Muscle of arm (tissue), 12 donors: ENCODE results near the gene FAM149B1. TPM values are rescaled to one million over a fixed set of nuclear protein-coding genes. Genes with fewer than 3 reads are reported as not detected.
"Not testable (repeated sequence)": the region's sequence is repeated elsewhere in the genome, so short reads cannot be mapped to it uniquely, and the experiment has no call there.

ENCODE experiments used
- DNase-seq: peaks from one replicate; pipeline ENCODE4 v3.0.0-alpha.2; 2013
- polyA plus RNA-seq, 12 donors: library from polyadenylated mRNA; unstranded; fragments of 120-200 nt; gene quantifications; one replicate each; pipeline ENCODE4 v1.2.1, GENCODE V29; 2013; ENCODE audit not compliant: insufficient read length in 12 of 12

Gene FAM149B1
- polyA plus RNA-seq, 12 donors, result 19.7 to 41.7 (median 24.5) TPM; not detected in 1

DNA sequence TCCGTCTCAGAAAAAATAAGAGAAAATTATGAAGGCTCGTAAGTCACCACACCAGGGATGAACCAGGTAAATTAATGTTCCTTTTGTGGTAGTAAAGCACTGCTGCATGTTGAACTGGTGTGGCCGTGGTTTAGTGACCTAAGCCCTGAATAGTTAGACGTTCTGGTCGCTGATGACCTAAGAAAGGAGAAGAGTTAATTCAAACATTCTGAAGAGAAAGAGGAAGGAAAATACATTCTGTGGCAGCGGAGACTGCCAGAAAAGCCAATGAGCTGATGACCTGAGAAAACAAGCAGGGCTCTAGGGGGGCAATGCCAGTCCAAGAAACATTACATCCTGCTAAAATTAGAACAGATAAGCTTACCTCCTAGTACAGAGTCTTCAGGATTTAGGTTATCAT is 61.6 kb downstream of the FAM149B1 start:
- no peak for DNase-seq

DNA sequence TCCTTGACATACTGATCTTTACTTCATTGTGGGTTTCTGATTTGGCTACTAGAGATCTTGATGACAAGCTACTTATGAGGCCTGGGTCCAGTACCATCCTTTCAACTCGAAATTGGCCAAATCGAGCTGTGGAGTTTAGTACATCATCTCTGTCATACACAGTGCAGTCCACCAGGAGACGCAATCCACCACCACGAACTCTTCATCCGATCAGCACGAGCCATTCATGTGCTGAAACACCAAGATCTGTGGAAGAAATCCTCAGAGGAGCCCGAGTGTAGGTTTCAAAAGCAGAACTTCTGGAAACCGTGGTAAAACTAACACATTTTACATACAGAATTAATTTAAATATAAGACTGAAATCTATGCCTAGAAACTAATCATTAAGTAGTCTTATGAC is 65.0 kb downstream of the FAM149B1 start:
- no peak for DNase-seq

DNA sequence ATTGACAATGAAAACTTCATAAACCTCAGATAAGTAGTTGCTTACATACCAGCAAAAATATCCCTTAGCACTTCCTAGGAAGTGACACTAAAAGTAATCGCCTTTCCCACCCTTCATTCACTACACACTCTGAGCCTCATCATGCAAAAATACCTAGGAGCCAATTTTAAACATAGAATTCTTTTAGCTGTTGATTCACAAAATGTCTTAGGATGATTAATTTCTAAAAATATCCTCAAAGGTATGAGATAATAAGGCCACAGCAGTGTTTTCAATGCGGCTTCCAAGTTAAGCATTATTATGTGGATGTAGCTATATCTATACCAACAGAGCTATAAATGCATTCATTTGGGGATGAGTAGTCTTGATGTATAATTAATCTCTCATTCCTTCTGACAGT is 66.0 kb downstream of the FAM149B1 start:
- DNase-seq, result no peak

DNA sequence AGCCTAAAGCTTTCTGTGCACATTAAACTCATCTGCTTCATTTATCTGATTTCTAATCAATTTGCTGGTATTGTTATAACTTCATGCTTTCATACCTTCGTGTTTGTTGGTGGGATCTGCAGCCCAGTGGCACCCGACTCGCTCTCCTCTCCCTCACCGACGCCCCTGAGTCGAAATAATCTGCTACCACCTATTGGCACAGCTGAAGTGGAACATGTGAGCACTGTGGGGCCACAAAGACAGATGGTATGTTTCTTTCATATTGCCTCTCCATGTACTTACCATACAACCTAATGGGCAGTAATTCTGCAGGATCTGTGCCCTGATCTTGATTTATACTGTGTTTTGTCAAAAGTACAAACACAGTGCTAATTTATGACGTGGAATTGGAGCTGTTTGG is 66.8 kb downstream of the FAM149B1 start:
- DNase-seq, result no peak

DNA sequence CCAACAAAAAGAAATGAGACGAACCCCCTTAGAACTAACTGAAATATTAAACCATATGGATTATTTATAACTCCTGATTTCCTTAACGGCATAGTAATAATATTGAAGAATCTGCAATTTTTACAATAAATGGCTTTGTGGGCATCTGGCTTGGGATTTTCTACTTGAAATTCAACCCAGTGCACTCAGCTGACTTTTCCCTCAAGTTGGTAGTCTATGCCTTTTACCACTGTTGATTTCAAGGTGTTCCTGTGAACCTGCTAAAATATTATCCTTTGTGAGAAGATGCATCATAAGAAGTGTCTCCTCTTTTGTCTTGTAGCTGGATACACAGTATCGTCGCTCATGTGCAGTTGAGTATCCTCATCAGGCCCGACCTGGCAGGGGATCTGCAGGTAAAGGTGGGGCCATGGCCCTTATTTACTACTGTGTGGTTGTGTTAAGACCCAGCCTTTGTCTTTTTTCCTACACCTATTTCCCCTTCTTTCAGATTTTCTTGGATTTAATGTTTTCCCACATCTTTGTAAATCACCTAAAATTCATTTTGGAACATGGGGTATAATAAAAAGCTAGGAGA is 71.2 kb downstream of the FAM149B1 start:
- no peak for DNase-seq

DNA sequence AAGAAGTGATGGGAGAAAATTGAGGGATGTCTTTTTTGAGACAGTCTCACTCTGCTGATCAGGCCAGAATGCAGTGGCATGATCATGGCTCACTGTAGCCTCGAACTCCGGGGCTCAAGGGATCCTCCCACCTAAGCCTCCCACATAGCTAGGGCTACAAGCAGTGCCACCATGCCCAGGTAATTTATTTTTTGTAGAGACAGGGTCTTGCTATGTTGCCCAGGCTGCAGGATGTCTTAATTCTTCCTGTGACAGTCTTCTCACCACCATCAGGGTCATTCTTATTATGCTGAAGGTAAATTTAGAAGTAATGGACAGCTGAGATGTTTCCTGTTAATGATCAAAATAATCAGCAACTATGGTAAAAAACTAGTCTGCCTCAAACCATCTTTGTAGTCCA is 72.0 kb downstream of the FAM149B1 start:
- DNase-seq, result no peak

DNA sequence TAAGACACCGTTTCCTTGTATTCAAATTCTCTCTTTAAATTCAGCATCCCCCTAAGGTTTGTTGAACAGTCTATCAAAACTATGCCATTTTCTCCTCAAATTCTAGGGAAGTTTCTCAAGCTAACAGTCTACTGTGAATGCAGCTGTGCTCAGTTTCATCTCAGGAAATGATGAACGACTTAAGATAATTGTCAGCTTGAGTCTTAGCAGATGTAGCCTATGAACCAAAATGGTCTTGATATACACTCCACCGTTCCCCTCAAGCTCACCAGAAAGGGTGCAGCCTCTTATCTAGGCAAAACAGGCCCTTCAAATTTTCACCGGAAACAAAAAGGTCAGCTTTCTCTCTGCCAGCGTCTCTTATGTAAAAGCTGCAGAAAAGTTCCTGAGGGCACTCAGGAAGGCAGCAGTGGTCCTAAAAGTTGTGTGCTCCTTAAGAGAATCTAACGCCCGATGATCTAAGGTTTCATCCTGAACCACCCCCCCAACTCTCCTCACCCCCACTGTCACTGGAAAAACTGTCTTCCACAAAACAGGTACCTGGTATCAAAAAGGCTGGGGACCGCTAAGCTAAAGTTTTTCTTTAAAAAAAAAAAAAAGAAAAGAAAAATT is 77.1 kb downstream of the FAM149B1 start:
- no peak for DNase-seq

DNA sequence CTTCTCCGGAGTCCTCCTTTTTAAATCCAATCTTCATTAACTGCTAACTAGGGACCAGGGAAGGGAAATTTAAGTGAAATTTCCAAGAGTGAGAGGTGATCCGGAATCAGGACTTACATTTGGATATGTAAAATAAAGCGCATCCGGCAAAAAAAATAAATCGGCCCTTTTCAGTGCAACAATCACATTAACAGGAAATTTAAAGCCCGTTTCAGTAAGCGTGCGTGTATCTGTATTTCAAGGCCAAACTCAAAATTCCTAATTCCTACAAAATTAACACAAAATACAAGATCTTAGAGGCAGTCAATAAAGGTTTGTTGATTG is 78.4 kb downstream of the FAM149B1 start:
- no peak for DNase-seq

DNA sequence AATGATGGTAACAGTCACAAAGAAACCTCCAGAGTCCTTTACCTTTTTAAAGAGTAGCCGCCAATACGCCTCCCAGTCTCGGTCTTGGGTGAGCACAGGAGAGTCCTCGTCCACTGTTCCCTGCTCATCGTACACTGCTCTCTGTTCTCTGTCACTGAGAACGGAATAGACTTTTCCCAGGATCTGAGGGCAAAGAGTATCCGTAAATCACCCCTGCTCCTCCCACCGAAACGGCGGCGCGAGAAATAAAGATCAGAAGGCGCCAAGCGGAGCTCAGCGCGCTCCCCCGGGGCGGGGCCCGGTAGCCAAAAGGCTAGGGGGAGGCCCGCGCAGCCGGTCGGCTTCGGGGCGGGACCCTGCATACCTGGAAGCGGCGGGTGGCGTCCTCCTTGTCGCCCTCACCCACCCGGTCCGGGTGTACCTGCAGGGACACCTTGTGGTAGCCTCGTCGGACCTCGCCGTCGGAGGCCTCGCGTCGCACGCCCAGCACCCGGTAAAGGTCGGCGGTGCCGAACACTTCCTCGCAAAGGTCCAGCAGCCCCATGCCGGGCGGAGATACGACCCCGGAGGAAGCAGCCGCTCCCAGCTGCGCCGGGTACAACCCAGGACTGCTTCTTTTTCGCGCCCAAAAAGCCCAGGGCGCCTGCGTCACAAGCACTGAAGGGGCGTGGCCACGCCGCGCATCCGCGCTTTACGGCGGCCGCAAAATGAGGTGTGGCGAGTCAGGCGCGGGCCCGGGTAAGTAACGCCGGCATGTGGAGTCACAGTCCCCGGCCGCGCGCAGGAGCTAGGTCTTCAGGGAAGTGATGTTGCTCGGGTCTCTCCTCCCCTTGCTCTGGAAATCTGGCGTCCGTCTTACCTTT is 79.0 kb downstream of the FAM149B1 start, which contains the start of gene DNAJC9:
TSS of gene DNAJC9 (minus strand) at position 610 of the 863 bp plus-strand sequence. CDS start at position 544, 66 bp downstream.
- DNase-seq, result peak; percentile 97

DNA sequence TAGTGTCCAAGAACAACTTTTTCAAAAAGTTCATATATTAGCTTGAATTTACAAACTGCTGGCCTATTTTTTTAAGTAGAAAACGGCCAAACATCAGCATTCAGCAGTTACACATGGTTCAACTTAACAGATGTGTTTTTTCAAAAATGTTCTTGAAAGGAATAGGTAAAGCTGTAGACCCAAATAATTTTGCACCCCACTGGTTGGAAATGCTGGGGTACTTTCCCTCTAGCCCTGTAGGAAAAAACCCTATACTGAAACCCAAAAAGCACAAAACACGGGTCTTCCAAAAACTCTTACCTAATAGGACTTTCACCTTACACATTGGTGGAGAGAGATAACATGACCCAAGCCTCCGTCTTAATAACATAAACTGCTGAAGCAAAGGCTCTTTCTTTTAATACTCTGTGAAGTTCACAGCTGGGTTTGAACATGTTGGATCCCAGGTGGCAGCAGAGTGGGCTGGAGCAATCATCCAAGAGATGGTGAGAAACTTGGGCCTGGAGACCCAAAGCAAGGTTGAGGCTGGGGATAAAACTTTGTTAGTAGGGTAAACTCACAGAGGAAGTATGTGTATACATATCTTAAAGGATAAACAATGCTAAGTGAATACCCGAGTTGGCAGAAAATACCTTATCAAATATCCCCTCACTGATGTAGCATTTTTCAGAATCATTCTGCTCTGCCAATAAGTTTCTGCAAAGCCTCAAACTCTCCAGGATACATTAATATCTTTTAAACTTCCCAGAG is 79.8 kb downstream of the FAM149B1 start:
- DNase-seq, result no peak

DNA sequence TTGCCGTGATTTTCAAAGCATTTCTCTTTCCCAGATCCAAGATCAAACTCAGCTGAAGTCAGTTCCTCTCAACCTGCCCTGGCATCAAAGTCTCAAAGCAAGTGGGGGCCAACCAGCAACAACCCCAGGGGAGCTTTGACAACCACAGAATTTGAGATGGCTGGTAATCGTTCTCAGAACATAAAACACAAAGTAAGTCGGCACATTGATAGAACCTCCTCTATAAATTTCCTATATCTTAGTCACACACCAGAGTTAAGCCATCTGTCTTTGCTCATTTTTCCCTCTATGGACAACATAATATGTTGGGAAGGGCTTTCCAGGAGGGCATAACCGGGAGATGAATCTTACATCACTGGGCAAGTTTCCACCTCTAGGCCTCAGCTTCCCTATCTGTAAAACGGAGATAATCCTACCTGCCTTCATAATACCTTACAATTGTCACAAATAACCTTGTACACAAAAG is 80.4 kb downstream of the FAM149B1 start:
- DNase-seq, result no peak

DNA sequence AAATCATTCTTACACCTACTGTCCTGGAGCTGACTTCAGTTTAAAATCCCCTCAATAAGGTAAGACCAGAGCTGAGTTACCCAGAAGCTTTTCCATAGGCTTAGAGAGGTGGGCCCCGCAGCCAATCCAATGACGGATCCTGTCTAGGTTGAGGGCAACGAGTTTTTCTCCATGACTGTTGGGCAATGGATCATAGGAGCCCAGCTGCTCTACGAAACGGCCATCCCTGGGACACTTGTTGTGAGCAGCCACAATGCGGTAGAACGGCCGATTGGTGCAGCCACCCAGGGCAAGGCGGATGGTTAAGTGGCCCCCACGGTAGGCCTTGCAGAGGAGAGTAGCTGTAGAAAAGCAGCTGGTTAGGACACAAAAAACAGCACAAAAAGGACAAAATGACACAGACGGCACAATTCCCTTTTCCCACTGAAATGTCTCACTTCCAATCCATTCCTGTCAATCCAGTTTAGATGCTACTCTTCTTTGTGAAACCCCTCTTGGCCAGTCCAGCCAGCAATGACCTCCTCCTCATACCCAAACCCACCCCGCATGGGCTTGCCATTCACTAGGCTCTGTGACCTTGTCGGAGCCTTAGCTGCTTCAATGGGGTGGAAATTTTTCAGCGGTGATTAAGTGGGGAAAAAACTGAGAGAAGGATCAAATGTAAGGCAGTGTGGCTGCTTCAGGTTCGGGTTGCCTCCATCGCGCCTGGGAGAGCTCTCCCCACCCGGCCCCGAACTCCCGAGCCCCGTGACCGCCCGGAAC is 83.9 kb downstream of the FAM149B1 start:
- no peak for DNase-seq

DNA sequence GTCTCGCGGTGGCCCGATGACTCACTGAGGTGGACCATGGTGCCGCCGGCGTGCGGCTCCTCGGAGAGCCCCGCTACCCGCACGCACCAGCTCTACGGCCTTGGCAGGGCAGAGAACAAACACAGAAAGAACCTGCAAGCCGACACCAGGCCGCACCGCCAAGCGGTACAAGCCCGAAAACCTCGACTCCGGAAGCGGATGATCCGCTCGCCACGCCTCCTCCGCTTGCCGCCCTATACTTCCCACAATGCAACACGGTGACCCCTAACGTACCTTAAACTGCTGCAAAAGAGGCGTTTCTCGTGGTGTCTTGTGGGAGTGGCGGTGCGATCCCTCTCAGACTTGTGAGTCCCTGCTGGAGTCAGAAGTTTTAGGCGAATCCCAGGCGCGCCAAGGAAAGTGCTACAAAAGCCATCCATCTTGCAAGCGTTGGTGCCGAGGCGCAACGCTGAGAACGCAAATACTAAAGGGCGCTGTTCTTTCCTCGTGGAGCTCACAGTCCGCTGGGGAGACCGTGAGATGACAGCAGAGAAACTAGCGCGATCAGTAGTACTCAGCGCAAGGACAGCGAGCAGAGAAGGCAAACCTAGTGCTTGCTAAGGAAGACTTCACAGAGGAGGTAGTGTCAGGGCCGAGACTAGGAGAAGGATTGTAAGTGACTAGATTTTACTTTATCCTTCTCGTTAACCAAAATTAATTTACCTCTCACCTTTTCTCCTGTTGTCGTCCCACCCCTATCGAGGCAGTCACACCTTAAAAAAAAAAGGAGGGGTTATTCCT is 84.7 kb downstream of the FAM149B1 start, which contains the start of gene MRPS16:
TSS of gene MRPS16 (minus strand) at position 200 of the 780 bp plus-strand sequence. CDS start at position 38, 162 bp downstream.
- peak; percentile 96 for DNase-seq

DNA sequence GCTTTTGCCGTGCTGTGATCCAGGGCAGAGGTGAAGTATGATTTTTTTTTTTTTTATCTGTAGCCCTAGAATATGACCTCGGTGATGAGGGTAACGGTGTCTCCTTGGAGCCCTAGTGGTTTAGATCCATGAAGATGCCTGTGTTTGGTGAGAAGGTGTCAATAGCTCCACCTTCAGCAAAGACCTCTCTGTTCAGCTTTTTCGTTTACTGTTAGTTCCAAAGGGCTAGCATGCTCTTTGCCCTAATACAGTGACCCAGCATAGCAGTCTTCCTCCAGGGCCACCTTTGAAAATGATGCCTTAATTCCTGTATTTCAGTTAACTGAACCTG is 85.3 kb downstream of the FAM149B1 start:
- DNase-seq, result no peak

DNA sequence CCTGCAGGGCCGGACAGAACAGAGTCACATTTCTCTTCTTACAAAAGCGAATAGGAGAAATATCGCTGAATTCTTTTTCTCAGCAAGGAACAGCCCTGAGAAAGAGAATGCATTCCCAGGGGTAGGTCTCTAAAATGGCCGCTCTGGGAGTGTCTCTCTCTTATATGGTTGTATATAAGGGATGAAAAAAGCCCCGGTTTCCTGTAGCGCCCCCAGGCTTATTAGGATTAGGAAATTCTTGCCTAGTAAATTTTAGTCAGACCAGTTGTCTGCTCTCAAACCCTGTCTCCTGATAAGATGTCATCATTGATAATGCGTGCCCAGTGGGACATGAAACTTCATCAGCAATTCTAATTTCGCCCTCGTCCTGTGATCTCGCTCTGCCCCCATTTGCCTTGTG is 90.7 kb downstream of the FAM149B1 start:
- DNase-seq, result not testable (repeated sequence)

DNA sequence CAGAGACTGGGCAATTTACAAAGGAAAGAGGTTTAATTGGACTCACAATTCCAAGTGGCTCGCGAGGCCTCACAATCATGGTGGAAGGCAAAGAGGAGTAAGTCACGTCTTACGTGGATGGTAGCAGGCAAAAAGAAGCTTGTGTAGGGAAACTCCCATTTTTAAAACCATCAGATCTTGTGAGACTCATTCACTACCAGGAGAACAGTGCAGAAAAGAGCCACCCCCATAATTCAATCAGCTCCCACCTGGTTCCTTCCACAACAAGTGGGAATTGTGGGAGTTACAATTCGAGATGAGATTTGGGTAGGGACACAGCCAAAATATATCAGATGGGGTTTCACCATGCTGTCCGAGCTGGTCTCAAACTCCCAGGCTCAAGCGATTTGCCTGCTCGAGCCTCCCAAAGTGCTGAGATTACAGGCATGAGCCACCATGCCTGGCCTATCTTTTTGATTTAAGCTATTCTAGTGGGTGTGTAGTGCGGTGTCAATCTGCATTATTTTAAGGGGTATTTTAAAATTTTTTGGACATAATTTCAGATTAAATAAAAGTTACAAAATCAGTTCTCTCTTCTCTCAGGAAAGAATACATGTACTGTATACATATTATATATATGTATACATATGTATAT is 93.6 kb downstream of the FAM149B1 start:
- no peak for DNase-seq

DNA sequence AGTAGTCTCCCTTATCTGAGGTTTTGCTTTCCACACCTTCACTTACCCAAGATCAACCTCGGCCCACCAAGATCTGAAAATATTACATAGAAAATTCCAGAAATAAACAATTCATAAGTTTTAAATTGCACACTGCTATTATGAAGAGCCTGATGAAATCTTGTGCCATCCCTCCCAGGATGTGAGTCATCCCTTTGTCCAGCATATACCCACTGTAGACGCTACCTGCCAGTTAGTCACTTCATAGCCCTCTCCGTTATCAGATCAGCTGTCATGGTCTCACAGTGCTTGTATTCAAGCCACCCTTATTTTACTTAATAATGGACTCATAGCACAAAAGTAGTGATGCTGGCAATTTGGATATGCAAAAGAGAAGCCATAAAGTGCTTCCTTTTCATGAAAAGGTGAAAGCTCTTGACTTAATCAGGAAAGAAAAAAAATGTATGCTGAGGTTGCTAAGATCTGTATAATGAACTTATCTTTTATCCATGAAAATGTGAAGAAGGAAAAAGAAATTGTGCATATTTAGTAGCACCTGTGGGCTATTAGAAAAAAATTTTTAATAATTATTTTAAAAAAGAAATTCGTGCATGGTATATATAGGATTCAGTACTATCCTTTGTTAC is 94.3 kb downstream of the FAM149B1 start:
- no peak for DNase-seq

DNA sequence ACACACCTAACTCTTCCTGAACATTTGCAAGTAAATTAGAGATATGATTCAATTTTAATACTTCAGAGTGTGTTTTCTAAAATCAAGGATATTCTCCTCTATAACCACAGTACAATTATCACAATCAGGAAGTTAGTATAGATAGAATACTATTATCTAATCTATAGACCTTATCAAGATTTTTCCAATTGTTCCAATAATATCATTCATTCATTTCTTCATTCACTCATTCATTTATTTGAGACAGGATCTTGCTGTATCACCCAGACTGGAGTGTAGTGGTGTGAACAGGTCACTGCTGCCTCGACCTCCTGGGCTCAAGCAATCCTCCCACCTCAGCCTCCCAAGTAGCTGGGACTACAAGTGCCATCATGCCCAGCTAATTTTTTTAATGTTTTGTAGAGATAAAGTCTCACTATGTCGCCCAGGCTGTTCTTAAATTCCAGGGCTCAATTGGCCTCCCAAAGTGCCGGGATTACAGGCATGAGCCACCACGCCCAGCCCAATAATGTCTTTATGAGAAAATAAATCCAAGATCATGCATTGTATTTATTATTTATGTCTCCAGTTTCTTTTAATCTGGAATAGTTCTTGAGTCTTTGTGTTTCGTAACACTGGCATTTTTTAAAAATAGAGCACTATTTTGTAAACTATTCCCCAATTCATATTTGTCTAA is 95.1 kb downstream of the FAM149B1 start:
- DNase-seq, result no peak
